Astrocyte (in vitro differentiated cells and primary cell): ENCODE measurements around the gene TES.

Source experiments
- CTCF ChIP-seq: IDR thresholded peaks from 2 replicates; pipeline ENCODE4 v1.5.1; 2011; ENCODE audit warnings: low read depth, mild to moderate bottlenecking, inconsistent platforms, low read length, moderate library complexity; ENCODE audit not compliant: insufficient read depth
- EZH2 ChIP-seq: IDR thresholded peaks from 2 replicates; pipeline ENCODE4 v1.6.1; 2012; ENCODE audit warnings: mild to moderate bottlenecking, low read length, inconsistent platforms; ENCODE audit not compliant: insufficient read depth

DNA sequence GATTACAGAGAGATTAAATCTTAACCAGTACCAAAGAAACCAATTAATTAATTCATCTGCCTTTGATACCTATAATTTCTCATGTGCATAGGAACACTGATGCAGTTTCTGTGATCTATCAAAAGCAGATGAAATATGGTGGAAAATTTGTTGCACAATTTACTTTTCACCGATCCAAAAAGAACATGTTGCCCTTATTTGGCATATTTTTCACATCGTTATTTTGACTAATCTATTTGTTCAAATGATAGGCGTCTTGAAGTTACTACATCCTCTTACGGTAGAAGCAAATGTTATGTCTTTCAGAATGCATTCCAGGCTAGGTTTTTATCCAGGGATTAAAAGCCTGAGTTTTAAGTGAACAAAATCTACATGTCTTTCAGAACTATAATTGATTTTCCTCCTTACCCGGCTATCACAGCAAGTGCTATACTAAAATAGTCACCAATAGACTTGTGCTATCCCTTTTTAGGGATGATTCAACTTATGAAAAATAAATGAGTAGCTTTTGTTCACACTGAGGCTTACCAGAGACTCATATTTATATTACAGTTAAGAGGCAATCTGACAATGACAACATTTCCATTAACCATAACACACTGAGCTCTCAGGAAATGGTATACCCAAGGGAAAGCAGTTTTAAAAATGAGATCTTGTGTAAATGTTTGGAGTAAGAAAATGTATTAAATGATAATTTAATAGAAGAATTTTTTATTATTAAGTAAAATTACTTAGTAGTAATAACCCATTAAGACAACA, 16.8 kb upstream of the TES start:
- TF ChIP-seq EZH2 (no peak), CTCF (no peak)
